ENCODE data around the gene PRKAG3. TPM values are rescaled to one million over a fixed set of nuclear protein-coding genes. Genes with fewer than 3 reads are reported as not detected.

PRKAG3 gene
- total RNA-seq, 3 donors from 2014 or later: not detected

DNA sequence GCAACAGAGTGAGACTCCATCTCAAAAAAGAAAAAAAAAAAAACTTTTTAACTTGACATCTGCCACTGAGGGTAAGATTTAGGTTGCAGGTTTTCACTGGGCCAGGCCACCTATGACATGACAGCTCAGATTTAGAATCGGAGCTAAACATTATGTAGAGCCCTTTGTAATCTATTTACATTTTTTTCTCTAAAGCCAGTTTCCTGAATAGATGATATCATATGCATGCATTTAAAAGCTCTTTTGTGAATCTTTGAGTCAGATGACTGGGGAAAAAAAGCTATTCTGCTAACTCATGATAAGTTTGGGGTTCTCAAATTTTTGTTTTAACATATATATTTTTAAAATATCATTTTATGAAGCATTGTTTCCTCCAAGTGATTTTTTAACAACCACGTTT is 21.3 kb downstream of the PRKAG3 start:
- TF ChIP-seq, protein P1, sequence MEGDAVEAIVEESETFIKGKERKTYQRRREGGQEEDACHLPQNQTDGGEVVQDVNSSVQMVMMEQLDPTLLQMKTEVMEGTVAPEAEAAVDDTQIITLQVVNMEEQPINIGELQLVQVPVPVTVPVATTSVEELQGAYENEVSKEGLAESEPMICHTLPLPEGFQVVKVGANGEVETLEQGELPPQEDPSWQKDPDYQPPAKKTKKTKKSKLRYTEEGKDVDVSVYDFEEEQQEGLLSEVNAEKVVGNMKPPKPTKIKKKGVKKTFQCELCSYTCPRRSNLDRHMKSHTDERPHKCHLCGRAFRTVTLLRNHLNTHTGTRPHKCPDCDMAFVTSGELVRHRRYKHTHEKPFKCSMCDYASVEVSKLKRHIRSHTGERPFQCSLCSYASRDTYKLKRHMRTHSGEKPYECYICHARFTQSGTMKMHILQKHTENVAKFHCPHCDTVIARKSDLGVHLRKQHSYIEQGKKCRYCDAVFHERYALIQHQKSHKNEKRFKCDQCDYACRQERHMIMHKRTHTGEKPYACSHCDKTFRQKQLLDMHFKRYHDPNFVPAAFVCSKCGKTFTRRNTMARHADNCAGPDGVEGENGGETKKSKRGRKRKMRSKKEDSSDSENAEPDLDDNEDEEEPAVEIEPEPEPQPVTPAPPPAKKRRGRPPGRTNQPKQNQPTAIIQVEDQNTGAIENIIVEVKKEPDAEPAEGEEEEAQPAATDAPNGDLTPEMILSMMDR (IDR thresholded peaks at IDR 0.05): no peak
- intact Hi-C loops (cut with DNase I, micrococcal nuclease): no loop called here
- peaks cover 9% of the 10 kb centered on the region for H3K4me1 ChIP-seq (ENCODE audit: low read depth)

DNA sequence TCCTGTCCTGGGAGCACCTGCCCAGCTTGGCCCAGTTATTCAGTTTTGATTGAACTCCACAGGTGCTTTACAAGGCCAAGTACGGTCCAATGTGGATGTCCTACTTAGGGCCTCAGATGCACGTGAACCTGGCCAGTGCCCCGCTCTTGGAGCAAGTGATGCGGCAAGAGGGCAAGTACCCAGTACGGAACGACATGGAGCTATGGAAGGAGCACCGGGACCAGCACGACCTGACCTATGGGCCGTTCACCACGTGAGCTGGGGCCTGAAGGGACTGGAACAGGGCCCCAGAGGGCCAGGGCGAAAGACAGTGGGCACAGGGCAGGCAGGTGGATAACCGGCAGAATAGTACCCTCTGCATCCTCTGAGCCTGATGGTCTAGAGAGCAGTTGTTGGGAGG is 22.1 kb downstream of the PRKAG3 start:
- ATAC-seq (no peak), DNase-seq (no peak)
- Histone ChIP-seq H3K4me3 (no peak overlapping the region), H3K9me3 (peaks cover 3% of the 10 kb centered on the region), H3K4me1 (ENCODE audit: low read depth) (peaks cover 3% of the 10 kb centered on the region), H3K36me3 (ENCODE audit: low read depth) (no peaks in the 10 kb centered on the region)
- intact Hi-C loops (cut with DNase I, micrococcal nuclease): no loop called here
- TF ChIP-seq, protein P1 (IDR thresholded peaks at IDR 0.05): no peak

More for the DNA sequence above, 21.3 kb downstream of the PRKAG3 start:
- DNase-seq: no peak
- Histone ChIP-seq H3K36me3 (ENCODE audit: low read depth) (no peaks in the 10 kb centered on the region), H3K4me3 (no peak overlapping the region), H3K9me3 (no peaks in the 10 kb centered on the region)
- no peak for ATAC-seq

DNA sequence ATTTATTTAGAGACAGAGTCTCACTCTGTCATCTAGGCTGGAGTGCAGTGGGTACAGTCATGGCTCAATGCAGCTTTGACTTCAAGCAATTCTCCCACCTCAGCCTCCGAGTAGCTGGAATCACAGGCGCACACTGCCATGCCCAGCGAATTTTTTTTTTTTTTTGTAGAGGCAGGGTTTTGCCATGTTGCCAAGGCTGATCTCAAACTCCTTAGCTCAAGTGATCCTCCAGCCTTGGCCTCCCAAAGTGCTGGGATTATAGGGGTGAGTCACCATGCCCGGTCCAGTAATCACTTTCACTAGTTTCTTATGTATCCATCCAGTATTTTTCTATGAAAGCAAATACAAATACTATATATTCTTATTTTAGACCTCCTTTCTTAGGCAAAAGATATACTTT is 24.0 kb downstream of the PRKAG3 start:
- ATAC-seq: no peak
- intact Hi-C loops (cut with DNase I, micrococcal nuclease): no loop called here
- Histone ChIP-seq H3K36me3 (ENCODE audit: low read depth) (no peaks in the 10 kb centered on the region), H3K4me3 (no peak overlapping the region), H3K4me1 (ENCODE audit: low read depth) (peaks cover 5% of the 10 kb centered on the region), H3K9me3 (peaks cover 11% of the 10 kb centered on the region)
- no peak for DNase-seq
- TF ChIP-seq, protein P1 (IDR thresholded peaks at IDR 0.05): no peak

DNA sequence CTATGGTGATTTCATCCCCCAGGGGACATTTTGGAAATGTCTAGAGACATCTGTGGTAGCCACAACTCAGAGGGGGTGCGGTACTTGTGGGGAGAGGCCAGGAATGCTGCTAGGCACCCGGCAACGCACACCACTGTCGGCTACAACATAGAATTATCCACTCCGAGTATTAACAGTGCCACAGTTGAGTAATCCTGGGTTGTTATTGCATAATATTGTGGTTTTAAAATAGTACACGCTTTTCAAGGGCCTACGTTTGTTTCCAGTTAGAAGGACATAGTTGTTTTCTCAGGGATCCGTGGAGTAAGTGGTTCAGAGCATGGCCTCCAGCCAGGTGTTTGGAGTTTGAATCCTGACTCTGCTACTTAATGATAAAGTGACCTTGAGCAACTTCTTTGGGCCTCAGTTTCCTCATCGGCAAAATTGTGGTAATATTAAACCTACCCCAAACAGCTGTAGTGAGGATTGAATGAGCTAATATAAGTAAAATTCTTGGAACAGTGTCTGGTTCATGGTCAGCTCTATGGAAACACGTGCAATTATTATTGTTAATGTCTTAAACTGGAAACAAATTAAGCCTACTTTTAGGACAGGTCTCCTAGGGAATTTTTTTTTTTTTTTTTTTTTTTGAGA is 25.1 kb downstream of the PRKAG3 start:
- peak in 1 of 3 donors; percentile 36 for DNase-seq
- no peak overlapping the region for H3K4me3 ChIP-seq
- H3K36me3 ChIP-seq (ENCODE audit: low read depth): no peaks in the 10 kb centered on the region
- TF ChIP-seq, protein P1 (IDR thresholded peaks at IDR 0.05): no peak
- H3K4me1 ChIP-seq (ENCODE audit: low read depth): peaks cover 7% of the 10 kb centered on the region
- intact Hi-C loops (cut with DNase I, micrococcal nuclease): no loop called here
- peak; percentile 77 for ATAC-seq
- H3K9me3 ChIP-seq: peaks cover 11% of the 10 kb centered on the region

DNA sequence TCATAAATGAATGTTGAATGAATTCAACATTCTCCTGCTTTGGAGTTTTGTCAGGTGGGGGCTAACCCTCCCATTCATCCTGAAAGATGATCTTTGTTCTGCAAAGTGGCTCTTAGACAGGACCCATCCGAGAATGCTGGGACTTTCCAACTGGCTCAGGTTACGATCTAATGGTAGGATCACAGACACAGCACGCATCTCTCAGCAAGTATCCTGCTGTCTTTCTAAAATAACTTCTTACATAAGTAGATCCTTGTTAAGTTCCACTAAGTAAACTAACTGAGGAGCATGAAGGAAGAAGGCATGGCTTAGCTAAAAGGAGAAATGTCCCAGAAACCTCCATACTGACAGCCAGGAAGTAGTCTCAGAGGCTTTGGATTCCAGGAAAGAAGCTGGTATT is 26.0 kb downstream of the PRKAG3 start:
- Histone ChIP-seq H3K9me3 (peaks cover 11% of the 10 kb centered on the region), H3K4me3 (no peak overlapping the region), H3K36me3 (ENCODE audit: low read depth) (no peaks in the 10 kb centered on the region), H3K4me1 (ENCODE audit: low read depth) (peaks cover 7% of the 10 kb centered on the region)
- DNase-seq (no peak), ATAC-seq (no peak)
- TF ChIP-seq, protein P1 (IDR thresholded peaks at IDR 0.05): no peak
- intact Hi-C loops (cut with DNase I, micrococcal nuclease): no loop called here

DNA sequence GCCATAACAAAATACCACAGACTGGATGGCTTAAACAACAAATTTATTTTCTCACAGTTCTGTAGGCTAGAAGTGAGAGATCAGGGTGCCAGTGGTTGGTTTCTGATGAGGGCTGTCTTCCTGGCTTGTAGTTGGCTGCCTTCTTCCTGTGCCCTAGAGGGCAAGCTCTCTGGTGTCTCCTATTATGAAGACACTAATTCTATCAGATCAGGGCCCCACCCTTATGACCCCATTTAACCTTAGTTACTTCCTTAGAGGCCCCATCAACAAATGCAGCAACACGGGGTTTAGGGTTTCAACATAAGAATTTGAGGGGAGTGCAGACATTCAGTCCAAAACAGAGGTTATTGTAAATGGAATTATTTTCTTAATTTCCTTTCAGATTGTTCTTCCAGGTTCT is 26.8 kb downstream of the PRKAG3 start:
- TF ChIP-seq, protein P1 (IDR thresholded peaks at IDR 0.05): no peak

More for the DNA sequence above, 26.8 kb downstream of the PRKAG3 start:
- Histone ChIP-seq H3K9me3 (peaks cover 11% of the 10 kb centered on the region), H3K4me1 (ENCODE audit: low read depth) (peaks cover 7% of the 10 kb centered on the region), H3K36me3 (ENCODE audit: low read depth) (no peaks in the 10 kb centered on the region), H3K4me3 (no peak overlapping the region)
- intact Hi-C loops (cut with DNase I, micrococcal nuclease): no loop called here
- no peak for ATAC-seq
- DNase-seq: no peak
